RWPE1 (cell line): Measurements from ENCODE around the gene PDCD1LG2.

ENCODE experiments used
- CTCF ChIA-PET: fragments of 350-600 bp; sonication (Branson Sonifier 250); formaldehyde crosslinking; extraction: SDS; loops from one replicate; lab custom pipeline; 2021; lab: Yijun Ruan, JAX
- POLR2A ChIA-PET: fragments of 400-600 bp; formaldehyde crosslinking; extraction: SDS; loops from one replicate; lab custom pipeline; 2020; ENCODE audit warnings: antibody characterized with exemption; ENCODE audit not compliant: low non-redundant PET; lab: Yijun Ruan, JAX
- DNase-seq: peaks from one replicate; pipeline ENCODE4 v3.0.0; 2012; ENCODE audit warnings: low spot score
- H3K27ac ChIP-seq: fragments of 450-650 bp; 2 replicates; pipeline ENCODE4 v1.5.1; 2017
- TF ChIP-seq, protein P1 (sequence below): fragments of 450-650 bp; conservative IDR thresholded peaks from 2 replicates; pipeline ENCODE4 v1.5.1; 2017; ENCODE audit warnings: low read depth, mild to moderate bottlenecking

PDCD1LG2 gene

DNA sequence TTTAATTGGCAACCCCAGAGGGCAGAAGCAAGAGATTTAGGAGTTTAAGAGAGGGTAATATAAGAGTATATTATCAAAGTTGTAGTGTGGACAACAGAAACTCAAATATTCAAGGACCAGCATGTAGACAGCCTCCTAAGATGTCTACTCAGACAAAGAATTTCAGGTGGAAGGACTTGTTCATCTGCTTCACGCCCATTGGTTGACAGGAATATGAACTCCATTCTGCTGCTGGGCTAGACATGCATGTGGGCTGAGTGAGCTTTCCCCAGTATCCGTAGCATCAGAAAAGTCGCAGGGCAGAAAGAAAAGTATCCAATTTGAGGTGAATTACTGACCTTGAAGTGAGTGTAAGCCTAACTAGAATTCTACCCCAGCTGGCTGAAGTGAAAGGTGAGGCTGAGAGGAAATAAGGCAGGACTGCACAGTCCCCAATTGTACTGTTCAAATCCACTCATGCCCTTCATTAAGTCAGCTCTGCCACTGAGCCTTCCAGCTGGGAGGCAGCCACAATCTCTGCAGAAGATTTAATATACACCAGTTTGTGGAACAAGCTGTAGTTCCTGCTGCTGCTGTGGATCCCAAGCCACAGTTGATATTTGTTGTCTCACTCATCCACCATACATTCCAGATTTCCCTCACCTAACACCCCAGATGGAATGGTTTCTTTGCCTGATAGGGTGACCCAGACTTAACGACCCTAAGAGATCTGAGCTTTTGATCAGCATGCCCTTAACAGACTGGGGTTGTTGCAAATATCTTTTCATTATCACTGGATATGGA is 41.2 kb downstream of the PDCD1LG2 start:
- no peak for DNase-seq

DNA sequence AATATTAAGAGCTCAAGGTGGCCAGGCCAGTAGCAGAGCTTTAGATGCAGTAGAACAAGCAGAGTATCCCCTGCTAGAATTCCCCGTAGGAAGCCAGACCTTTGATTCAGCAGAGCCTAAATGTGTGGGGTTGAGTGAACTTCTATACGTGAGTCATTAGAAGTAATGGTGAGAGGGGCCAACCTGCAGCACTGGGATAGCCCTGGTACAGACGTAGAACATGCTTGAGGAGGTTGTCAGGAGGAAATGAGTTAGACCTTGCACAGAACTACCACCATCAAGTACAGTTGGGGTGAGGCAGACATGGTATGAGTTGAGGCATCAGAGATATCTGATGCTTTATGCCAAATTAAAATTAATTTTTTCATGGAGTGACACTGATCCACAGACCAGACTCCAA is 42.0 kb downstream of the PDCD1LG2 start:
- ChIA-PET POLR2A (no interaction called here), CTCF (interaction anchor here (0.6 kb wide), 1 partner anchor 502 kb away, joined by 4 read pairs; no protein-coding TSS in a partner anchor)
- H3K27ac ChIP-seq, result no peak overlapping the region
- TF ChIP-seq, protein P1, sequence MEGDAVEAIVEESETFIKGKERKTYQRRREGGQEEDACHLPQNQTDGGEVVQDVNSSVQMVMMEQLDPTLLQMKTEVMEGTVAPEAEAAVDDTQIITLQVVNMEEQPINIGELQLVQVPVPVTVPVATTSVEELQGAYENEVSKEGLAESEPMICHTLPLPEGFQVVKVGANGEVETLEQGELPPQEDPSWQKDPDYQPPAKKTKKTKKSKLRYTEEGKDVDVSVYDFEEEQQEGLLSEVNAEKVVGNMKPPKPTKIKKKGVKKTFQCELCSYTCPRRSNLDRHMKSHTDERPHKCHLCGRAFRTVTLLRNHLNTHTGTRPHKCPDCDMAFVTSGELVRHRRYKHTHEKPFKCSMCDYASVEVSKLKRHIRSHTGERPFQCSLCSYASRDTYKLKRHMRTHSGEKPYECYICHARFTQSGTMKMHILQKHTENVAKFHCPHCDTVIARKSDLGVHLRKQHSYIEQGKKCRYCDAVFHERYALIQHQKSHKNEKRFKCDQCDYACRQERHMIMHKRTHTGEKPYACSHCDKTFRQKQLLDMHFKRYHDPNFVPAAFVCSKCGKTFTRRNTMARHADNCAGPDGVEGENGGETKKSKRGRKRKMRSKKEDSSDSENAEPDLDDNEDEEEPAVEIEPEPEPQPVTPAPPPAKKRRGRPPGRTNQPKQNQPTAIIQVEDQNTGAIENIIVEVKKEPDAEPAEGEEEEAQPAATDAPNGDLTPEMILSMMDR, result no peak
- DNase-seq, result no peak

More for the DNA sequence above, 41.2 kb downstream of the PDCD1LG2 start:
- TF ChIP-seq, protein P1, result no peak
- H3K27ac ChIP-seq, result no peak overlapping the region
- CTCF ChIA-PET, result no interaction called here
- POLR2A ChIA-PET, result no interaction called here

DNA sequence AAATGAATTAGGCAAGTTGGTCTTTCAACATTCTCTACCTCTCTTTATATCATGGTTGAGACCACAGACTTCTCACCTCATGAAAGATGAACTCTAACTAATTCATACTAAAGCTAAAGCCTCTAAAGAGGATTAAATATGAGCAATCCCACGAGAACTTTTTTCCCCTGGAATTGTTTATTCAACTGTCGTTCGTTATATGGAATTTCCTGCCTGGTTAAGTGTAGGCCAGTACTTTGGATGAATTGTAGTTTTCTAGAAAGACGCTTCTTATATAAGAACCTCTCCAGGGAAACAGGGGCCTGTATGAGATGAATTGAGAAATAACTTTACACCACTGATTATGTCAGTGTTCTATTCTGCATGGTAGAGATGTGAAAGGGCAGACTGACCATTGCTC is 42.9 kb downstream of the PDCD1LG2 start:
- DNase-seq, result no peak
- ChIA-PET CTCF (no interaction called here), POLR2A (no interaction called here)
- no peak overlapping the region for H3K27ac ChIP-seq
- TF ChIP-seq, protein P1, result no peak

DNA sequence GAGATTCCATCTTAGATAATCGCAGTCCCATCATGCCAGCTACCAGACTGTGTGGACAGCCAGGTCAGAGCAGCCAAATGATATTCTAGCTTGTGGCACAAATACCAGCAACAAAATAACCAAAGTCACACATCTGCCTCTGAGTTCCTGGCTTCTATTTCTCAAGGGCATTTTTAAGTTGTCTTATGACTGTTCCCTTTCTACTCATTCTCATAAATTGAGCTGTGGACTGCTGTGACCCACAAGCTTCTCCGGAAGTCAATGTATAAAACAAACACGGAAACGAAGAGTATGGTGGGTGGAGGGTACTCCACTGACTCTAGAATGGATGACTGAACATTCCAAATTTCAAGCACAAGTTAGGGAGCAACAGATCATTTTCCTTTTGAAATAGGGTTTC is 43.9 kb downstream of the PDCD1LG2 start:
- no peak overlapping the region for H3K27ac ChIP-seq
- DNase-seq, result no peak
- ChIA-PET POLR2A (no interaction called here), CTCF (interaction anchor here (0.7 kb wide), 1 partner anchor 94 kb away, joined by 3 read pairs; no protein-coding TSS in a partner anchor)
- TF ChIP-seq, protein P1, result no peak

DNA sequence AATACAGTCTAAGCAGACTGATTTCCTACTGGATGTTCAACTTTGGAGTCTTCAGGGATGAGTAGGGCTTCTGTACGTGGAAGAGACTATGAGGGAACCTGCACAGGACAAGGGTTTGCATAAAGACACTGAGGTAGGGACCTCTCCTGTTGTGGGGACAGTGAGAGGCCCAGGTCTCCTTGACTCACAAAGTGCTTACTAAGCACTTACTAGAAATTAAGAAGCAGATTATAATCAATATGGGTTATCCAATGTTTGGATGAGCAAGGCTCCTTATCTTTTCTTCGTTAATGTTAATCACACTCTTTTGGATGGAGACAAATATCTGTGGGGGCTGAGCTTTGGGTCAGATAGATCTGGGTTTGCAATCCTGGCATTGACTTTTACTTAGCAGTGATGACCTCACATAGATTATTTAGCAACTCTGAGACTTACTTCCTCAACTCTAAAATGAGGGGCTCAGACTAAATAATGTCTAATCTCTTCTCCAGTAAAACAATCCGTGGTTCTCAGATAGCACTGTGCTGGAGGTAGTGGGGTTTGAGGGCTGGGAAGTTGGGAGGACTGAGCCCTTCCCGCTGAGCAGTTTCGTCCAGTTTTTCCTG is 45.9 kb downstream of the PDCD1LG2 start:
- DNase-seq, result no peak
- TF ChIP-seq, protein P1, result no peak
- CTCF ChIA-PET, result no interaction called here
- POLR2A ChIA-PET, result no interaction called here
- no peak overlapping the region for H3K27ac ChIP-seq

DNA sequence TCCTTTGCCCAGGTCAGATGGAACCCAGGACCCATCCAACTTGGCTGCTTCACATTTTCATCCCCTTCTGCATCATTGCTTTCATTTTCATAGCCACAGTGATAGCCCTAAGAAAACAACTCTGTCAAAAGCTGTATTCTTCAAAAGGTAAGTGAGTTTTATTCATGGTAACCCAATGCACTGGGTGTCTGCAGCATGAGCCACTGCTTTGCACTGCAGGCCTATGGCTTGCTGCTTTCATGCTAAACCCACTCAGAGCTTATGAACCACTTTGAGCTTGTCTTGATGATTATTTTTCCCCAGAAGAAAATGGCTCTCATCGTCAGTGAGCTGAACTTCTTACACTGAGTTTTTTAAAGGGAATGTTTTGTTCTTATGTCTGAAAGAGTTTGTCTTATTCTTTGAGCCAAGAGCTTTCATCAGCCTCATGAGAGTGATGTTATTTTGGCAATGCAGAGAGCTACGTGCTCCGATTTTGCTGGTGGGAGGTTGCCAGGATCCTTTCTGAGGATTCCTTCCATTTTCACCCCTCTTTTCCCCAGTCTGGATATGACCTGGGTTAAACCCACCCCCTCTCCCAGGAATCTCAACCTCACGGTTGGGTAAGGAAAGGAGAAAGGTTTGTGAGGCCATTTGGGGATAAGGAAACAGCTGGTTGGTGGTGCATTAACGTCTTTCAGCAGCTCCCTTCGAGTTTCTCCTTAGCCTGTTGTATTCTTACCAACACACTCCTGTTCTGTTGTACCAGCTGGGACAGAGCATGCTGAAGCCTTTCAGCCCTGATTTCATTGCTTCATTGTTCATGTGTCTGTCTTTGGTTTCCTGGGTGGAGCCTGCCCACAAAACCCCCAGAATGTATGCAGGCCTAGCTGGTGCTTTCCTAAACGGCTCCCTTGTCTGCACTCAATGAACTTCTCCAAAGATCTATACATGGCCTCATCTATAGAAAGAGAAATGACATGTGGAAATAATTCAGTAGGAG is 47.6 kb downstream of the PDCD1LG2 start:
- CTCF ChIA-PET, result interaction anchor here (0.5 to 1.0 kb wide), 2 partner anchors 12 to 42 kb away, joined by 3 to 8 read pairs; no protein-coding TSS in a partner anchor
- POLR2A ChIA-PET, result no interaction called here
- DNase-seq, result no peak
- TF ChIP-seq, protein P1, result no peak
- no peak overlapping the region for H3K27ac ChIP-seq
